ENCODE data around the gene HDAC9.

Gene HDAC9

GRCh38 chr7:18740579-18740988, 245.0 kb downstream of the HDAC9 start:
- TF ChIP-seq, protein P1, sequence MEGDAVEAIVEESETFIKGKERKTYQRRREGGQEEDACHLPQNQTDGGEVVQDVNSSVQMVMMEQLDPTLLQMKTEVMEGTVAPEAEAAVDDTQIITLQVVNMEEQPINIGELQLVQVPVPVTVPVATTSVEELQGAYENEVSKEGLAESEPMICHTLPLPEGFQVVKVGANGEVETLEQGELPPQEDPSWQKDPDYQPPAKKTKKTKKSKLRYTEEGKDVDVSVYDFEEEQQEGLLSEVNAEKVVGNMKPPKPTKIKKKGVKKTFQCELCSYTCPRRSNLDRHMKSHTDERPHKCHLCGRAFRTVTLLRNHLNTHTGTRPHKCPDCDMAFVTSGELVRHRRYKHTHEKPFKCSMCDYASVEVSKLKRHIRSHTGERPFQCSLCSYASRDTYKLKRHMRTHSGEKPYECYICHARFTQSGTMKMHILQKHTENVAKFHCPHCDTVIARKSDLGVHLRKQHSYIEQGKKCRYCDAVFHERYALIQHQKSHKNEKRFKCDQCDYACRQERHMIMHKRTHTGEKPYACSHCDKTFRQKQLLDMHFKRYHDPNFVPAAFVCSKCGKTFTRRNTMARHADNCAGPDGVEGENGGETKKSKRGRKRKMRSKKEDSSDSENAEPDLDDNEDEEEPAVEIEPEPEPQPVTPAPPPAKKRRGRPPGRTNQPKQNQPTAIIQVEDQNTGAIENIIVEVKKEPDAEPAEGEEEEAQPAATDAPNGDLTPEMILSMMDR (IDR thresholded peaks at IDR 0.05; ENCODE audit: control insufficient read depth, insufficient read depth, low read depth, low read length, missing control alignments): no peak
- H3K4me3 ChIP-seq (ENCODE audit: control insufficient read depth, low read depth, low read length): no peak overlapping the region
- DNase-seq (ENCODE audit: low read depth): no peak

DNA sequence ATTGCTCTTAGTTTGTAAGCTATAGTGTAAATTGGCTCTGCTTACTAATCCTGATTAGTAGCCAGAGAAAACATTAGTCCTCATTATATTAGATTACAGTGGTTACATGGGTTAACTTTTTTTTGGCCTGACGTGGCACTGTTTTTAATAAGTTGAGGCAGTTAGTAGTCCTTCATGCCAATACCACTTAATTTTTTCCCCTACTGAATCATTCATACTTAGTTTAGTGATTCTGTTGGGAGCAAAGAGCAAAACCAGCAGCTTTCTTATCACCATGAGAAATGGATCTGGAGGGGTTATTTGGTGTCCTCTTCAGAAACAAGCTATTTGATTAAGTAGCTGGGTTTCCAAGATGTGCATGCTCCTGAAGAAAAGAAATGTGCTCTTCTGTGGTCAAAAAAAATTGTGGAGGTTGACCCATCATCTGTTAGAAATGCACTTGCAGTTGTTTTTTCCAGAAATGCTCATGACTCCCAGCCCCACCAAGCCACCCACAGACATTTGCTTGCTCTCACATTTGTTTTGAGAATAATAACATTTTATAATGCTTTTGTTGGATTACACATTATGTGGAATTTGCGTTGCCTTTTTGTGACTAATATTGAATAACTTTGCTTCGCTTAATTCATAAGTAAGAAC, 258.5 kb downstream of the HDAC9 start:
- TF ChIP-seq, protein P1 (IDR thresholded peaks at IDR 0.05; ENCODE audit: control insufficient read depth, insufficient read depth, low read depth, low read length, missing control alignments): no peak
- H3K4me3 ChIP-seq (ENCODE audit: control insufficient read depth, low read depth, low read length): no peak overlapping the region
- DNase-seq (ENCODE audit: low read depth): peak; percentile 80

- DNase-seq (ENCODE audit: low read depth): no peak
- TF ChIP-seq, protein P1 (IDR thresholded peaks at IDR 0.05; ENCODE audit: control insufficient read depth, insufficient read depth, low read depth, low read length, missing control alignments): no peak
- H3K4me3 ChIP-seq (ENCODE audit: control insufficient read depth, low read depth, low read length): no peak overlapping the region
Measured at GRCh38 chr7:18754766-18755165, 259.2 kb downstream of the HDAC9 start.

DNA sequence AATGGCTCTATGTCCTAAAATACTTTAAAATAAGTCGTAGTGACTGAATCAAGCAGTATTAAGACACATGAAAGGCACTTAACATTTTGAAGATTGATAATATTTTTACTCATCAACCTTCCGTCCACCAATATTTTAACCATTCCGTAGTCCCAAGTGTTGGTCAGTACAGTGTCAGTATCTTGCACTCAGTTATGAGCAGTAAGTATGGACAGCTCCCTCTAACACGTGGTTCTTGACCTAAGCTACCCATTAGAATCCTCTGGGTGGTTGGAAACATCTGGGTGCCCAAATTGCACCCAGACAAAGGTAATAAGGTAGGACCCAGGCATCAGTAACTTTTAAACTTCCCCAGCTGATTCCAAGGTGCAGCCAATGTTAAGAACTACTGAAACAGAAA, 260.2 kb downstream of the HDAC9 start:
- H3K4me3 ChIP-seq (ENCODE audit: control insufficient read depth, low read depth, low read length): no peak overlapping the region
- TF ChIP-seq, protein P1 (IDR thresholded peaks at IDR 0.05; ENCODE audit: control insufficient read depth, insufficient read depth, low read depth, low read length, missing control alignments): no peak
- no peak for DNase-seq (ENCODE audit: low read depth)

GRCh38 chr7:18756378-18757050, 261.0 kb downstream of the HDAC9 start:
- DNase-seq (ENCODE audit: low read depth): no peak
- TF ChIP-seq, protein P1 (IDR thresholded peaks at IDR 0.05; ENCODE audit: control insufficient read depth, insufficient read depth, low read depth, low read length, missing control alignments): no peak

GRCh38 chr7:18760046-18760445, 264.5 kb downstream of the HDAC9 start:
- DNase-seq (ENCODE audit: low read depth): no peak
- TF ChIP-seq, protein P1 (IDR thresholded peaks at IDR 0.05; ENCODE audit: control insufficient read depth, insufficient read depth, low read depth, low read length, missing control alignments): no peak
- no peak overlapping the region for H3K4me3 ChIP-seq (ENCODE audit: control insufficient read depth, low read depth, low read length)

More at GRCh38 chr7:18756378-18757050, 261.0 kb downstream of the HDAC9 start:
- no peak overlapping the region for H3K4me3 ChIP-seq (ENCODE audit: control insufficient read depth, low read depth, low read length)
